GM21786 (cell line): Measurements from ENCODE around the gene CADM4.

ENCODE experiments used
- ATAC-seq: cut with Tn5 transposase; IDR thresholded peaks from one replicate; pipeline ENCODE4 v1.9.1; 2021; ENCODE audit not compliant: unreplicated experiment

CADM4 gene

GRCh38 chr19:43634872-43635560 is 4.6 kb downstream of the CADM4 start:
- ATAC-seq = no peak

GRCh38 chr19:43634506-43634871 is 5.2 kb downstream of the CADM4 start:
- ATAC-seq = no peak

GRCh38 chr19:43634068-43634467 is 5.6 kb downstream of the CADM4 start:
- no peak for ATAC-seq

- no peak for ATAC-seq
Measured at GRCh38 chr19:43633520-43633919, 6.1 kb downstream of the CADM4 start.

GRCh38 chr19:43631491-43631890 is 8.2 kb downstream of the CADM4 start:
- ATAC-seq = no peak

DNA sequence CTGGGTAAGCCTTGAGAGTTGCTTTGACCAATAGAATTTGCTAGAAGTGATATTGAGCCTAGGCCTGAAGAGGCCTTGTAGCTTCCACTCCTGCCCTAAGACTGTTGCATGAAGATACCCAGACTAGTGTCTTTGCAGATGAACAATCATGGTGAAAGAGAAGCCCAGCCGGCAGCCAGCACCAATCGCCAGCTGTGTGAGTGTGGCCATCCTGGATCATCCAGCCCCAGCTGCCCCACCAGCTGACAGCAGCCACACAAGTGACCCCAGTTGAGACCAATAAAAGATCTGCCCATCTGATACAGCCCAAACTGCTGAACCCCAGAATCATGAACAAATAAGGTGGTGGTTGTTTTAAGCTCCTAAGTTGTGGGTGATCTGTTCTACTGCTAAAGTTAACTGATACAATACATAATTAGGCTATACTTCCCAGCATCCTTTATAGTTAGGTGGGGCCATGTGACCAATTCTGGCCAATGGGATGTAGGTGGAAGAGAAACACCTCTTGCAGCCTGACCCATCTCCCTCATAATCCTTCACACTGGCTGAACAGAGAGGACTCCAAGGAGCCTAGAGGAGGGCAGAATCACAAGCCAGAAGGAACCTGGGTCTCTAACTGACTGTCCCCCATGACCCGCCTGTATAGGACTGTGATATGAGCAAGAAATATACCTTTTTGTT is 10.9 kb downstream of the CADM4 start:
- ATAC-seq = no peak

DNA sequence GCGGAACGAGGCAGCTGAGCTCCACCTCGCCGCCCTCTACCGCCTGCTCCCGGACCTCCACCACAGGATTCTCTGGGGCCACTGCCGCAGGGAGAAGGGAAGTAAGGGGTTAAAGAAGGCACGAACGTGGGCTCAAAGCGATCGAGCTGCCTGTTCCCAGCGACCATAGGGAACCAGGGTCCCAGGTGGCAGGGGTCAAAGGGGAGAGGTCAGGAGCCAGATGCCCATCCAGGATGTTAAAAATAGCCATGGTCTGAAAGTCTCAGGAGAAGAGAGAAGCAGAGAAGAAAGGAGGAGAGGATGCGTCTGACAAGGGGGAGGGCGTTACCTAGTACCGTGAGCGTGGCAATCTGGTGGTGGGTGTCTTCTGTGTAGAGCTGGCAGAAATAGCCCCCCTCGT is 12.8 kb downstream of the CADM4 start:
- no peak for ATAC-seq

DNA sequence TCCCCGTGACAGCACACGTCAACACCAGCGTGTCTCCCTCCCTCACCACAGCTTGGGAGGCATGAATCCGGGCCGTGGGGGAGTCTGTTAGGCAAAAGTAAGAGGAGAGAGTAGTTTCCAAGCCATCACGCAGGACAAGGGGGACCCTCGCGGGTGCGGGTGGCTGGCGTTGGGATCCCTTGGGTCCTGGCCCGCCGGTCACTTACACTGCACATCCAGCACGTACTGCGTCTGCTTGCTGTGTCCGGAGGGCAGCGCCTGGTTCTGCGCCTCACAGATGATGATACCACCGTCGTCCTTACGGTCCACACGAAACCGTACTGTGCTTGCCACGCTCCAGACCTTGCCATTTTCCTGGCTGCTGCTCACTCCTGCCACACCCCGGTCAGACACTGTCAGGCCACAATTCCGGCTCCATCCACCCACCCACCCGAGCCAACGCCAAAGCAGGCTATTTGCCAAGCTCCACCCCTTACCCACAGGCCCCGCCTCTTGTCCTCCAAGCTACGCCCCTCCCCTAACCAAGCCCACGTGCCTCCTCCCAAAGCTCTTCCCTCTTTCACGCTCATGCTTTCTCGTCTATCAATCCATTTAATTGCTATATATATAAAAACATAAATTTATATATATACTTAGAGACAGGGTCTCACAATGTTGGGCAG is 13.6 kb downstream of the CADM4 start:
- no peak for ATAC-seq

DNA sequence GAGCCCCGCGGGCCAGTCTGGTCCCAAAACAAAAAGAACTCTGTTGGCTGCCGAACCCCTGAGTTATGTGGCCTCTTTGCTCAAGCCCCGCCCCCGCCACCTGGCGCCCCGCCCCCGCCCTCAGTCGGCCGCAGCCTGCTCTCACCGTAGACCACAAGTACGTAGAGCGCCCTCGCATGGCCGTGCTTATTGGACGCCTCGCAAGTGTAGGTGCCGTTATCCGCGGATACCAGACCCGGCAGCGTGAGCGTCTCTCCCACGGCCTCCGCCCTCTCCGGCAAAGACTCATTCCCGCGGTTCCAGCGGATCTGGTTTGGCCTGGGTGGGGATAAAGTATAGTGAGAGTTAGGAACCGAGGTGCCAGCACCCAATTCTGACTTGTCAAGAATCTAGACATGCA is 14.7 kb downstream of the CADM4 start:
- no peak for ATAC-seq

GRCh38 chr19:43623889-43624670 is 15.6 kb downstream of the CADM4 start:
- ATAC-seq = no peak

- no peak for ATAC-seq
Measured at GRCh38 chr19:43622956-43623355, 16.7 kb downstream of the CADM4 start.

DNA sequence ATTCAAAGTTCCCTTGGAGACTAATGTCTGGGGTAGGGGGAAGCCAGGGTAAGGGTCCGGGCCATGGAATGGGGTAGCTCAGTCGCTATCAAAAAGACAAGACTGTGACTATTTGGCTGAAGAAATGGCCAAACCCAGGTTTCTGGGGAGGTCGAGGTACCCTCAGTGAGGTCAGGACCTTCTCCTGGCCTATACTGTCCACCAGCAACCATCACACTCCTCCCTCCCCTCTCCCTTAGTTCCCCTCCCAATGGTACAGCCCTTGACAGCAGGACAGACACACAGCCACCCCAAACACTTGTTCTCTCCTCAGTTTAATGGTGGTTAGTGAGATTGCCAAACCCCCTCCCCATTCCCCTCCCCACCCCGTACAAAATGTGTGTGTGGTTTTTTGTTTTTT is 17.6 kb downstream of the CADM4 start:
- ATAC-seq = no peak

DNA sequence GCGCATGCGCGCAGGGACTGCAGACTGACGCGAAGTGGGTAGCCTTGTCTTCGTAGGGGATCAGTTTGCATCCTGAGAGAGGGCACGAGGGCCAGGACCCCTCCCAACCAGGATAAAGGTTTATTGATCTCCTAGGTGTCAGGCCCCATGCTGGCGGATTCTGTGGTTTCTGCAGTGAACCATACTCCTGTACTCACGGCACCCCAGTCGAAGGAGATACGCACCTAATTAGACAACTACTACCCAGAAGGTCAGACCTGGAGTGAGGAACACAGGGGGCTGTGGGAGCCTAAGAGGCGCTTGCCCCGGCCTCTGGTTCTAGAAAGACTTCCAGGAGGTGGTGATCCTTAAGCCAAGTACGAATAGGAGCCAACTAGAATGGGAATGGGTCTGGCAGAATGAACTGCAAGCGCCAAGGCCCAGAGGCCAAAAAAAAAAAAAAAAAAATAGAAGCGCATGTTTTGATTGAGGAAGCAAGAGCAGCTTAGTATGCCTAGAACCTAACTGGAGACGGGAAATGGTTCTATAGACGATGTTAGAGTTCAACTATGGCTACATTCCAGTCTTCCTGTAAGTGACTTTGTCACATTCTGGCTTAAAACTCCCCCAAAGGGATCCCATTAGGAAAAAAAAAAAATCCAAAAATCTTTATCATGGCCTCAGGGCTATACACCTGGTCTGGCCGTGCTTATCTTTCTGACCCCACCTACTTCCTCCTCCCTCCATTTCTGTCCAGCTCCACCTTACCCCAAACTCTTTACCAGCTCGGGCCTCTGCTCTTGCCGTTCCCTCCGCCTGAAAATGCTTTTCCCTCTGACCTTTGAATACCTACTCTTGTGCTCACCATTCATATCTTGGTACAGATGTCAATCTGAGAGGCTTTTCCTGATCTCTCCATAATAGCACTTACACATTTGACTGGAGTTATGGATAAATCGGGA is 19.3 kb downstream of the CADM4 start:
- no peak for ATAC-seq

GRCh38 chr19:43619262-43620060 is 20.2 kb downstream of the CADM4 start, which contains the start of gene ZNF428:
TSS of gene ZNF428 (minus strand) at chr19:43619629. CDS start at chr19:43614304, 5,325 bp downstream.
- ATAC-seq = peak; percentile 73

- ATAC-seq = peak; percentile 8
Measured at GRCh38 chr19:43618921-43619261, 20.8 kb downstream of the CADM4 start.

GRCh38 chr19:43616954-43617353 is 22.7 kb downstream of the CADM4 start:
- no peak for ATAC-seq

GRCh38 chr19:43616306-43616705 is 23.3 kb downstream of the CADM4 start:
- no peak for ATAC-seq

GRCh38 chr19:43612374-43612773 is 27.3 kb downstream of the CADM4 start:
- no peak for ATAC-seq

GRCh38 chr19:43611788-43612187 is 27.9 kb downstream of the CADM4 start, which contains the start of gene SRRM5:
TSS of gene SRRM5 (plus strand) at chr19:43612088. CDS start at chr19:43612122, 34 bp downstream.
- no peak for ATAC-seq
